Loucy (cell line): Measurements from ENCODE around the gene CHN2.

Experiments used
- H2AFZ ChIP-seq: fragments of 200-600 bp; sonication (generic); 2 replicates; pipeline ENCODE4 v1.6.0; 2016; ENCODE audit warnings: antibody characterized with exemption, mild to moderate bottlenecking, low read length, moderate library complexity
- H3F3A ChIP-seq: fragments of 200-600 bp; 2 replicates; pipeline ENCODE4 v1.6.0; 2016; ENCODE audit warnings: antibody characterized with exemption, low read depth, mild to moderate bottlenecking
- H3K27me3 ChIP-seq: fragments of 200-600 bp; sonication (generic); 2 replicates; pipeline ENCODE4 v1.6.1; 2014; ENCODE audit warnings: low read length, mild to moderate bottlenecking; ENCODE audit not compliant: insufficient read depth, poor library complexity, severe bottlenecking
- H3K36me3 ChIP-seq: fragments of 200-600 bp; sonication (generic); 2 replicates; pipeline ENCODE4 v1.6.1; 2016; ENCODE audit warnings: low read length; ENCODE audit not compliant: insufficient read depth
- H3K4me1 ChIP-seq: fragments of 200-600 bp; sonication (generic); 2 replicates; pipeline ENCODE4 v1.5.1; 2014; ENCODE audit warnings: low read length, mild to moderate bottlenecking; ENCODE audit not compliant: insufficient read depth, poor library complexity, severe bottlenecking
- H3K4me2 ChIP-seq: fragments of 200-600 bp; sonication (generic); 2 replicates; pipeline ENCODE4 v1.6.0; 2014; ENCODE audit warnings: antibody characterized with exemption, low read length, low read depth, mild to moderate bottlenecking; ENCODE audit not compliant: poor library complexity, severe bottlenecking
- H3K4me3 ChIP-seq: fragments of 200-600 bp; sonication (generic); 2 replicates; pipeline ENCODE4 v1.5.1; 2014; ENCODE audit warnings: low read length, mild to moderate bottlenecking, mixed read lengths; ENCODE audit not compliant: poor library complexity, severe bottlenecking
- H3K79me2 ChIP-seq: fragments of 200-600 bp; sonication (generic); 2 replicates; pipeline ENCODE4 v1.6.1; 2014; ENCODE audit warnings: low read length; ENCODE audit not compliant: insufficient read depth
- H3K9ac ChIP-seq: fragments of 200-600 bp; sonication (generic); 2 replicates; pipeline ENCODE4 v1.6.0; 2014; ENCODE audit warnings: mild to moderate bottlenecking, low read depth, low read length, moderate library complexity; ENCODE audit not compliant: poor library complexity, severe bottlenecking
- H3K9me2 ChIP-seq: fragments of 200-600 bp; sonication (generic); replicated peaks from 2 replicates; pipeline ENCODE4 v1.6.1; 2016; ENCODE audit warnings: low read depth, low read length, mixed read lengths
- H3K9me3 ChIP-seq: fragments of 200-600 bp; sonication (generic); 2 replicates; pipeline ENCODE4 v1.6.1; 2014; ENCODE audit warnings: mild to moderate bottlenecking, antibody characterized with exemption, low read length, low read depth; ENCODE audit not compliant: insufficient read depth
- H4K20me1 ChIP-seq: fragments of 200-600 bp; sonication (generic); 2 replicates; pipeline ENCODE4 v1.6.0; 2014; ENCODE audit warnings: antibody characterized with exemption, low read length, mild to moderate bottlenecking; ENCODE audit not compliant: insufficient read depth, poor library complexity, severe bottlenecking
- CTCF ChIP-seq: fragments of 200-600 bp; sonication (generic); conservative IDR thresholded peaks from 2 replicates; pipeline ENCODE4 v1.5.1; 2014; ENCODE audit warnings: mild to moderate bottlenecking, antibody characterized with exemption, low read length
- EZH2phosphoT487 ChIP-seq: fragments of 200-600 bp; IDR thresholded peaks from 2 replicates; pipeline ENCODE4 v1.6.1; 2018; ENCODE audit warnings: antibody characterized with exemption, mild to moderate bottlenecking, moderate library complexity, borderline replicate concordance

Gene CHN2

DNA sequence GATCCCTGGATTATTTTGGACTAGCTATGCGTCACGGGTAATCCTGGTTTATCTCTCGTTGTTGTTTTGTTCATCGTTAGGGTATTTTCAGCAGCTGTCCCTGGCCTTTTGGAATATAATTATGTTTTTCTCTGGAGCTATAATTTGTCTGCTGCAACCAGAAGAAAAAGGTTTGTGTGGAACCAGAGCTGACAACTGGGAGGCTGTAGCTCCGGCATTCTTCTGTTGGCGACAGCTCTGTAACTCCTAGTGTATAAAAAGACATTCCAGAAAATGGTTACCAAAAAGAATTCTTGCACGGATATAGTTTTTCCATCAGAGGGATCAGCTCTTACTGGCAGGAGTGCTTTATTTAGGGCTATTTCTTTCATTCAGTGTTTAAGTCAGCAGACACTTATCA is 238.1 kb downstream of the CHN2 start:
- no peak overlapping the region for H3K4me2 ChIP-seq

DNA sequence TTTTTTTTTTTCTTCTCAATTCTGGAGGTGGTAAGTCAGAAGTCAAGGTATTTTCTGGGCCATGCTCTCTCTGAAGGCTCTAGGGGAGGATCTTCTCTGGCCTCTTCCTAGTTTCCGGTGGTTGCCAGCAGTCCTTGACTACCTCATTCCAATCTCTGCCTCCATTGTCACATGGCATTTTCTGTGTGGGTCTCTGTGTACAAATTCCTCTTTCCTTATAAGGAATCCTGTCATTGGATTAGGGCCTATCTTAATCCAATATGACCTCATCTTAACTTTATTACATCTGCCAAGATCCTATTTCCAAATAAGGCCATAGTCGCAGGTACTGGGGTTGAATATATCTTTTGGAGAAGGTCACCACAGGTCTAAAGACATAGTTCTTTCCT is 239.8 kb downstream of the CHN2 start:
- Histone ChIP-seq H3K9me2 (no peaks in the 10 kb centered on the region), H3K27me3 (no peaks in the 10 kb centered on the region), H2AFZ (no peak overlapping the region), H3K4me1 (peaks cover 8% of the 10 kb centered on the region), H3K36me3 (no peaks in the 10 kb centered on the region), H3K4me2 (no peak overlapping the region), H3K9ac (no peak overlapping the region), H3F3A (no peaks in the 10 kb centered on the region), H3K79me2 (no peaks in the 10 kb centered on the region), H3K4me3 (no peak overlapping the region), H3K9me3 (no peaks in the 10 kb centered on the region), H4K20me1 (no peaks in the 10 kb centered on the region)
- TF ChIP-seq EZH2phosphoT487 (no peak), CTCF (no peak)

More for the DNA sequence above, 238.1 kb downstream of the CHN2 start:
- no peaks in the 10 kb centered on the region for H3K9me2 ChIP-seq
- no peaks in the 10 kb centered on the region for H3K79me2 ChIP-seq
- no peak overlapping the region for H3K4me3 ChIP-seq
- H3K9ac ChIP-seq: no peak overlapping the region
- H3K27me3 ChIP-seq: no peaks in the 10 kb centered on the region
- TF ChIP-seq EZH2phosphoT487 (no peak), CTCF (no peak)
- H3K9me3 ChIP-seq: no peaks in the 10 kb centered on the region
- no peaks in the 10 kb centered on the region for H4K20me1 ChIP-seq
- no peaks in the 10 kb centered on the region for H3K36me3 ChIP-seq
- H3K4me1 ChIP-seq: peaks cover 8% of the 10 kb centered on the region
- H3F3A ChIP-seq: no peaks in the 10 kb centered on the region
- H2AFZ ChIP-seq: no peak overlapping the region

- Histone ChIP-seq H3K4me3 (no peak overlapping the region), H3K4me2 (no peak overlapping the region), H2AFZ (no peak overlapping the region), H3K9me2 (no peaks in the 10 kb centered on the region), H3K9ac (no peak overlapping the region), H3F3A (no peaks in the 10 kb centered on the region), H4K20me1 (no peaks in the 10 kb centered on the region), H3K9me3 (no peaks in the 10 kb centered on the region), H3K4me1 (peaks cover 8% of the 10 kb centered on the region), H3K79me2 (no peaks in the 10 kb centered on the region), H3K27me3 (no peaks in the 10 kb centered on the region), H3K36me3 (no peaks in the 10 kb centered on the region)
- TF ChIP-seq CTCF (no peak), EZH2phosphoT487 (no peak)
These were observed 240.6 kb downstream of the CHN2 start for GRCh38 chr7:29435167-29435566.
